ENCODE results near the gene JPT2.

- TF ChIP-seq CTCF (IDR thresholded peaks at IDR 0.05) (no peak), POLR2A (IDR thresholded peaks at IDR 0.05) (no peak)
Observed at GRCh38 chr16:1707193-1707790, 29.2 kb downstream of the JPT2 start.
